ENCODE measurements around the gene SSB.

DNA sequence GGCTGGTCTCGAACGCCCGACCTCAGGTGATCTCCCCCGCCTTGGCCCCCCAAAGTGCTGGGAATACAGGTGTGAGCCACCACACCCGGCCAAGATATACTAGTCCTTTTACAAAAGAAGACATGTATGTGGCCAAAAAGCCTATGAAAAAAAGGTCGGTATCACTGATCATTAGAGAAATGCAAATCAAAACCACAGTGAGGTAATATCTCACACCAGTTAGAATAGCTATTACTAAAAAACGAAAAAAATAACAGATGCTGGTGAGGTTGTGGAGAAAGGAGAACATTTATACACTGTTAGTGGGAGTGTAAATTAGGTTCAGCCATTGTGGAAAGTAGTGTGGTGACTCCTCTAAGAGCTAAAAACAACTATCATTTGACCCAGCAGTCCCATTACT, 38.7 kb upstream of the SSB start:
- TF ChIP-seq, protein P1, sequence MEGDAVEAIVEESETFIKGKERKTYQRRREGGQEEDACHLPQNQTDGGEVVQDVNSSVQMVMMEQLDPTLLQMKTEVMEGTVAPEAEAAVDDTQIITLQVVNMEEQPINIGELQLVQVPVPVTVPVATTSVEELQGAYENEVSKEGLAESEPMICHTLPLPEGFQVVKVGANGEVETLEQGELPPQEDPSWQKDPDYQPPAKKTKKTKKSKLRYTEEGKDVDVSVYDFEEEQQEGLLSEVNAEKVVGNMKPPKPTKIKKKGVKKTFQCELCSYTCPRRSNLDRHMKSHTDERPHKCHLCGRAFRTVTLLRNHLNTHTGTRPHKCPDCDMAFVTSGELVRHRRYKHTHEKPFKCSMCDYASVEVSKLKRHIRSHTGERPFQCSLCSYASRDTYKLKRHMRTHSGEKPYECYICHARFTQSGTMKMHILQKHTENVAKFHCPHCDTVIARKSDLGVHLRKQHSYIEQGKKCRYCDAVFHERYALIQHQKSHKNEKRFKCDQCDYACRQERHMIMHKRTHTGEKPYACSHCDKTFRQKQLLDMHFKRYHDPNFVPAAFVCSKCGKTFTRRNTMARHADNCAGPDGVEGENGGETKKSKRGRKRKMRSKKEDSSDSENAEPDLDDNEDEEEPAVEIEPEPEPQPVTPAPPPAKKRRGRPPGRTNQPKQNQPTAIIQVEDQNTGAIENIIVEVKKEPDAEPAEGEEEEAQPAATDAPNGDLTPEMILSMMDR (IDR thresholded peaks at IDR 0.05; ENCODE audit: low read depth, low read length) = no peak
- TF ChIP-seq EZH2phosphoT487 (IDR thresholded peaks at IDR 0.05; ENCODE audit: low read depth) = no peak

Measured in OCI-LY3 (cell line).